SU-DHL-6 (cell line): Measurements from ENCODE around the gene GRIK1.

Source experiments
- EZH2phosphoT487 ChIP-seq: fragments of 200-600 bp; sonication (generic), shearing (Covaris generic); conservative IDR thresholded peaks from 2 replicates; pipeline ENCODE4 v1.6.1; 2018; ENCODE audit warnings: mild to moderate bottlenecking, antibody characterized with exemption, low read length, moderate library complexity, mixed read lengths
- TF ChIP-seq, protein P1 (sequence below): fragments of 200-600 bp; sonication (generic); IDR thresholded peaks from one replicate; pipeline ENCODE4 v1.5.1; 2017; ENCODE audit warnings: antibody characterized with exemption, mild to moderate bottlenecking, low read length, moderate library complexity; ENCODE audit not compliant: insufficient read depth, poor library complexity, severe bottlenecking

DNA sequence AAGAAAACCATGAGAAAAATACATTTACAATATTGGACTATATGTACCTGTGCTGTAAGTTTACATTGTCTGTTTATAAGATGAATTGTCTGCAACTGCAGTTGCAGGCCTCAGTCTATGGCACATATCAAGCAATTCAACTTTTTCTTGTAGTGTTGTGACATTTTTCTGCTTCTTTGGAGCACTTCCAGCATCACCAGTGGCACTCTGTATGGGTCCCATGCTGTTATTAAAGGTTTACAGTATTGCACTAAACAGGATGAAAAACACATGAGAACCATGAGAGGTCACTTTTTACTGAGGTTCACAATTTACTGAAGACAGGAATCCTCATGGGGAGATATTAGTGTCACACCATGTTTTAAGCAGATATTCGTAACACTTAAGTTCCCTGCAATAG lies 118.6 kb downstream of the GRIK1 start:
- TF ChIP-seq, protein P1, sequence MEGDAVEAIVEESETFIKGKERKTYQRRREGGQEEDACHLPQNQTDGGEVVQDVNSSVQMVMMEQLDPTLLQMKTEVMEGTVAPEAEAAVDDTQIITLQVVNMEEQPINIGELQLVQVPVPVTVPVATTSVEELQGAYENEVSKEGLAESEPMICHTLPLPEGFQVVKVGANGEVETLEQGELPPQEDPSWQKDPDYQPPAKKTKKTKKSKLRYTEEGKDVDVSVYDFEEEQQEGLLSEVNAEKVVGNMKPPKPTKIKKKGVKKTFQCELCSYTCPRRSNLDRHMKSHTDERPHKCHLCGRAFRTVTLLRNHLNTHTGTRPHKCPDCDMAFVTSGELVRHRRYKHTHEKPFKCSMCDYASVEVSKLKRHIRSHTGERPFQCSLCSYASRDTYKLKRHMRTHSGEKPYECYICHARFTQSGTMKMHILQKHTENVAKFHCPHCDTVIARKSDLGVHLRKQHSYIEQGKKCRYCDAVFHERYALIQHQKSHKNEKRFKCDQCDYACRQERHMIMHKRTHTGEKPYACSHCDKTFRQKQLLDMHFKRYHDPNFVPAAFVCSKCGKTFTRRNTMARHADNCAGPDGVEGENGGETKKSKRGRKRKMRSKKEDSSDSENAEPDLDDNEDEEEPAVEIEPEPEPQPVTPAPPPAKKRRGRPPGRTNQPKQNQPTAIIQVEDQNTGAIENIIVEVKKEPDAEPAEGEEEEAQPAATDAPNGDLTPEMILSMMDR: no peak
- TF ChIP-seq EZH2phosphoT487: no peak
